HEK293 (cell line): ENCODE results near the gene TPD52L2.

Source experiments
- CTCF ChIA-PET: fragments of 350-600 bp; formaldehyde crosslinking; extraction: SDS; loops from one replicate; lab custom pipeline; 2021; ENCODE audit warnings: antibody characterized with exemption; lab: Yijun Ruan, JAX
- POLR2A ChIA-PET: fragments of 300-600 bp; formaldehyde crosslinking; extraction: SDS; loops from one replicate; lab custom pipeline; 2020; ENCODE audit warnings: antibody characterized with exemption, inconsistent platforms; lab: Yijun Ruan, JAX
- H3K27ac ChIP-seq: fragments of 200-500 bp; sonication (Bioruptor generic); 2 replicates; pipeline ENCODE4 v1.5.1; 2014; ENCODE audit warnings: low read depth, low read length, control low read depth, inconsistent platforms; ENCODE audit errors: extremely low read depth
- H3K36me3 ChIP-seq, 2 experiments: fragments of 200-500 bp in 1 of 2; sonication (Bioruptor generic) in 1 of 2; 1 replicate in 1 of 2; 2 replicates in 1 of 2; pipeline ENCODE4 v1.5.1; 2014 to 2017; ENCODE audit warnings: inconsistent platforms in 2 of 2, low read length in 2 of 2; ENCODE audit not compliant: control insufficient read depth in 2 of 2, insufficient read depth in 1 of 2
- H3K4me1 ChIP-seq: fragments of 200-500 bp; sonication (Bioruptor generic); 2 replicates; pipeline ENCODE4 v1.5.1; 2014; ENCODE audit warnings: mild to moderate bottlenecking, low read length, inconsistent platforms; ENCODE audit not compliant: control insufficient read depth, insufficient read depth
- H3K4me3 ChIP-seq: 2 replicates; pipeline ENCODE4 v1.5.1; 2011; ENCODE audit warnings: low read depth, mild to moderate bottlenecking, control low read depth, low read length, moderate library complexity
- H3K9me3 ChIP-seq: fragments of 200-500 bp; sonication (Bioruptor generic); 2 replicates; pipeline ENCODE4 v1.5.1; 2014; ENCODE audit warnings: low read depth, low read length, inconsistent platforms; ENCODE audit not compliant: control insufficient read depth, insufficient read depth
- BCL11A ChIP-seq: fragments of 450-650 bp; formaldehyde crosslinking; IDR thresholded peaks from 2 replicates; pipeline ENCODE4 v1.5.1; 2016; ENCODE audit warnings: low read depth, missing biosample characterization, missing genetic modification characterization
- GLIS1 ChIP-seq: fragments of 450-650 bp; formaldehyde crosslinking; IDR thresholded peaks from 2 replicates; pipeline ENCODE4 v1.5.1; 2016; ENCODE audit warnings: missing biosample characterization, missing genetic modification characterization
- KLF1 ChIP-seq: fragments of 450-650 bp; formaldehyde crosslinking; IDR thresholded peaks from 2 replicates; pipeline ENCODE4 v1.5.1; 2016; ENCODE audit warnings: missing biosample characterization, missing genetic modification characterization
- SCRT1 ChIP-seq: fragments of 450-650 bp; formaldehyde crosslinking; IDR thresholded peaks from 2 replicates; pipeline ENCODE4 v1.5.1; 2016; ENCODE audit warnings: missing biosample characterization, missing genetic modification characterization, borderline replicate concordance
- SP2 ChIP-seq: fragments of 450-650 bp; formaldehyde crosslinking; IDR thresholded peaks from 2 replicates; pipeline ENCODE4 v1.5.1; 2016; ENCODE audit warnings: missing biosample characterization, missing genetic modification characterization
- SP3 ChIP-seq: fragments of 450-650 bp; formaldehyde crosslinking; IDR thresholded peaks from 2 replicates; pipeline ENCODE4 v1.5.1; 2016; ENCODE audit warnings: missing biosample characterization, missing genetic modification characterization
- TSHZ1 ChIP-seq: fragments of 450-650 bp; formaldehyde crosslinking; IDR thresholded peaks from 2 replicates; pipeline ENCODE4 v1.5.1; 2016; ENCODE audit warnings: missing biosample characterization, missing genetic modification characterization, borderline replicate concordance
- YY2 ChIP-seq: fragments of 450-650 bp; formaldehyde crosslinking; IDR thresholded peaks from 2 replicates; pipeline ENCODE4 v1.5.1; 2016; ENCODE audit warnings: missing biosample characterization, missing genetic modification characterization
- ZBTB17 ChIP-seq: fragments of 450-650 bp; formaldehyde crosslinking; IDR thresholded peaks from 2 replicates; pipeline ENCODE4 v1.5.1; 2016; ENCODE audit warnings: missing biosample characterization, missing genetic modification characterization
- ZBTB6 ChIP-seq: fragments of 450-650 bp; formaldehyde crosslinking; IDR thresholded peaks from 2 replicates; pipeline ENCODE4 v1.5.1; 2017; ENCODE audit warnings: missing biosample characterization, missing genetic modification characterization
- ZFHX2 ChIP-seq: fragments of 450-650 bp; formaldehyde crosslinking; conservative IDR thresholded peaks from 2 replicates; pipeline ENCODE4 v1.5.1; 2016; ENCODE audit warnings: missing biosample characterization, missing genetic modification characterization
- ZFP69B ChIP-seq: fragments of 450-650 bp; formaldehyde crosslinking; IDR thresholded peaks from 2 replicates; pipeline ENCODE4 v1.5.1; 2016; ENCODE audit warnings: missing biosample characterization, missing genetic modification characterization
- ZIC2 ChIP-seq: fragments of 450-650 bp; formaldehyde crosslinking; IDR thresholded peaks from 2 replicates; pipeline ENCODE4 v1.5.1; 2016; ENCODE audit warnings: missing biosample characterization, missing genetic modification characterization
- ZNF133 ChIP-seq: fragments of 450-650 bp; formaldehyde crosslinking; IDR thresholded peaks from 2 replicates; pipeline ENCODE4 v1.5.1; 2016; ENCODE audit warnings: missing biosample characterization, missing genetic modification characterization
- ZNF138 ChIP-seq: fragments of 450-650 bp; formaldehyde crosslinking; IDR thresholded peaks from 2 replicates; pipeline ENCODE4 v1.5.1; 2016; ENCODE audit warnings: missing biosample characterization, missing genetic modification characterization, borderline replicate concordance
- ZNF223 ChIP-seq: fragments of 450-650 bp; formaldehyde crosslinking; IDR thresholded peaks from 2 replicates; pipeline ENCODE4 v1.5.1; 2016; ENCODE audit warnings: missing biosample characterization, missing genetic modification characterization
- ZNF23 ChIP-seq: fragments of 450-650 bp; formaldehyde crosslinking; IDR thresholded peaks from 2 replicates; pipeline ENCODE4 v1.5.1; 2016; ENCODE audit warnings: missing biosample characterization, missing genetic modification characterization, borderline replicate concordance
- ZNF239 ChIP-seq: fragments of 450-650 bp; formaldehyde crosslinking; IDR thresholded peaks from 2 replicates; pipeline ENCODE4 v1.5.1; 2016; ENCODE audit warnings: missing biosample characterization, missing genetic modification characterization
- ZNF24 ChIP-seq: fragments of 450-650 bp; formaldehyde crosslinking; IDR thresholded peaks from 2 replicates; pipeline ENCODE4 v1.5.1; 2016; ENCODE audit warnings: missing biosample characterization, missing genetic modification characterization
- ZNF311 ChIP-seq: fragments of 450-650 bp; formaldehyde crosslinking; IDR thresholded peaks from 2 replicates; pipeline ENCODE4 v1.5.1; 2017; ENCODE audit warnings: missing biosample characterization, missing genetic modification characterization, borderline replicate concordance
- ZNF324 ChIP-seq: fragments of 450-650 bp; formaldehyde crosslinking; IDR thresholded peaks from 2 replicates; pipeline ENCODE4 v1.5.1; 2016; ENCODE audit warnings: missing biosample characterization, missing genetic modification characterization
- ZNF335 ChIP-seq: fragments of 450-650 bp; formaldehyde crosslinking; conservative IDR thresholded peaks from 2 replicates; pipeline ENCODE4 v1.5.1; 2016; ENCODE audit warnings: missing biosample characterization, missing genetic modification characterization
- ZNF354C ChIP-seq: fragments of 450-650 bp; formaldehyde crosslinking; IDR thresholded peaks from 2 replicates; pipeline ENCODE4 v1.5.1; 2016; ENCODE audit warnings: missing biosample characterization, missing genetic modification characterization, low read depth, borderline replicate concordance
- ZNF433 ChIP-seq: fragments of 450-650 bp; formaldehyde crosslinking; IDR thresholded peaks from 2 replicates; pipeline ENCODE4 v1.5.1; 2016; ENCODE audit warnings: missing biosample characterization, missing genetic modification characterization, low read depth
- ZNF48 ChIP-seq: fragments of 450-650 bp; formaldehyde crosslinking; IDR thresholded peaks from 2 replicates; pipeline ENCODE4 v1.5.1; 2016; ENCODE audit warnings: missing biosample characterization, missing genetic modification characterization
- ZNF529 ChIP-seq: fragments of 450-650 bp; formaldehyde crosslinking; IDR thresholded peaks from 2 replicates; pipeline ENCODE4 v1.5.1; 2017; ENCODE audit warnings: missing genetic modification characterization, missing biosample characterization; ENCODE audit not compliant: insufficient replicate concordance
- ZNF548 ChIP-seq: fragments of 450-650 bp; formaldehyde crosslinking; IDR thresholded peaks from 2 replicates; pipeline ENCODE4 v1.5.1; 2016; ENCODE audit warnings: missing biosample characterization, missing genetic modification characterization
- ZNF610 ChIP-seq: fragments of 450-650 bp; formaldehyde crosslinking; IDR thresholded peaks from 2 replicates; pipeline ENCODE4 v1.5.1; 2016; ENCODE audit warnings: missing biosample characterization, missing genetic modification characterization, borderline replicate concordance
- ZNF658 ChIP-seq: fragments of 450-650 bp; formaldehyde crosslinking; IDR thresholded peaks from 2 replicates; pipeline ENCODE4; 2016; ENCODE audit warnings: missing biosample characterization, missing genetic modification characterization
- ZNF664 ChIP-seq: fragments of 450-650 bp; formaldehyde crosslinking; IDR thresholded peaks from 2 replicates; pipeline ENCODE4 v1.5.1; 2016; ENCODE audit warnings: missing biosample characterization, missing genetic modification characterization
- ZNF692 ChIP-seq: fragments of 450-650 bp; formaldehyde crosslinking; IDR thresholded peaks from 2 replicates; pipeline ENCODE4 v1.5.1; 2016; ENCODE audit warnings: missing biosample characterization, missing genetic modification characterization
- ZNF701 ChIP-seq: fragments of 450-650 bp; formaldehyde crosslinking; IDR thresholded peaks from 2 replicates; pipeline ENCODE4 v1.5.1; 2016; ENCODE audit warnings: missing biosample characterization, missing genetic modification characterization
- ZNF785 ChIP-seq: fragments of 450-650 bp; formaldehyde crosslinking; IDR thresholded peaks from 2 replicates; pipeline ENCODE4 v1.5.1; 2016; ENCODE audit warnings: missing biosample characterization, missing genetic modification characterization
- TF ChIP-seq, protein P1 (sequence below): fragments of 450-650 bp; formaldehyde crosslinking; IDR thresholded peaks from 2 replicates; pipeline ENCODE4 v1.5.1; 2016; ENCODE audit warnings: missing biosample characterization, missing genetic modification characterization, low read depth

The TPD52L2 gene

DNA sequence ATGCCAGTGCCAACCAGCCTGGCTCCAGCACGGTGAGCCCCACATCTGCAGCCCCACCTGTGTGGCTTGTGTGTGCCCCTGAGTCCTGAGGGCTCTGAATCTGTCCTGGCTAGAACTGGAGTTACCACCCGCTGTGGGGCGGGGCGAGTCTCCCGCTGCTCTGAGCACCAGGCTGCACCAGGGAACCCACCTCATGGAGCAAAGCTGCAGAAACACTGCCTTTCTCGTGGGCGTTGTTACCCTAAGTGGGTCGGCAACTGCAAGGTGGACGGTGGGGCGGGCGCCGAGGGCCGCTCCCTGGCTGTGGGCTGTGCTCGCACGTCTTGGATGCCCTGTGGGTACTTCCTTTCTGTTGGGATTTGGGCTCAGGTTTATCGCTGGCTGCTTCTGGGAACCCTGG is 21.3 kb upstream of the TPD52L2 start:
- Histone ChIP-seq H3K27ac (no peak overlapping the region), H3K4me1 (no peaks in the 10 kb centered on the region), H3K36me3 (no peaks in the 10 kb centered on the region), H3K4me3 (no peak overlapping the region), H3K9me3 (no peaks in the 10 kb centered on the region)
- ChIA-PET POLR2A (no interaction called here), CTCF (no interaction called here)
- TF ChIP-seq ZNF138 (tag by site-specific recombination) = no peak
- TF ChIP-seq SP2 (tag by site-specific recombination) = no peak
- no peak for TF ChIP-seq ZNF433
- no peak for TF ChIP-seq ZNF133 (tag by site-specific recombination)
- TF ChIP-seq ZBTB6 (tag by site-specific recombination) = no peak
- no peak for TF ChIP-seq ZNF239 (tag by site-specific recombination)
- TF ChIP-seq ZNF335 (tag by site-specific recombination) = no peak
- TF ChIP-seq ZNF785 (tag by site-specific recombination) = no peak
- peak; percentile 57 for TF ChIP-seq KLF1 (tag by site-specific recombination)
- peak; percentile 61 for TF ChIP-seq ZFHX2 (tag by site-specific recombination)
- no peak for TF ChIP-seq ZNF24
- TF ChIP-seq ZNF548 (tag by site-specific recombination) = no peak
- TF ChIP-seq ZNF354C (tag by site-specific recombination) = no peak
- no peak for TF ChIP-seq ZBTB17 (tag by site-specific recombination)
- no peak for TF ChIP-seq ZNF23
- no peak for TF ChIP-seq ZNF658 (tag by site-specific recombination)
- no peak for TF ChIP-seq SCRT1 (tag by site-specific recombination)
- no peak for TF ChIP-seq ZNF324 (tag by site-specific recombination)
- TF ChIP-seq ZNF311 (tag by site-specific recombination) = no peak
- TF ChIP-seq ZNF664 (tag by site-specific recombination) = no peak
- TF ChIP-seq, protein P1, sequence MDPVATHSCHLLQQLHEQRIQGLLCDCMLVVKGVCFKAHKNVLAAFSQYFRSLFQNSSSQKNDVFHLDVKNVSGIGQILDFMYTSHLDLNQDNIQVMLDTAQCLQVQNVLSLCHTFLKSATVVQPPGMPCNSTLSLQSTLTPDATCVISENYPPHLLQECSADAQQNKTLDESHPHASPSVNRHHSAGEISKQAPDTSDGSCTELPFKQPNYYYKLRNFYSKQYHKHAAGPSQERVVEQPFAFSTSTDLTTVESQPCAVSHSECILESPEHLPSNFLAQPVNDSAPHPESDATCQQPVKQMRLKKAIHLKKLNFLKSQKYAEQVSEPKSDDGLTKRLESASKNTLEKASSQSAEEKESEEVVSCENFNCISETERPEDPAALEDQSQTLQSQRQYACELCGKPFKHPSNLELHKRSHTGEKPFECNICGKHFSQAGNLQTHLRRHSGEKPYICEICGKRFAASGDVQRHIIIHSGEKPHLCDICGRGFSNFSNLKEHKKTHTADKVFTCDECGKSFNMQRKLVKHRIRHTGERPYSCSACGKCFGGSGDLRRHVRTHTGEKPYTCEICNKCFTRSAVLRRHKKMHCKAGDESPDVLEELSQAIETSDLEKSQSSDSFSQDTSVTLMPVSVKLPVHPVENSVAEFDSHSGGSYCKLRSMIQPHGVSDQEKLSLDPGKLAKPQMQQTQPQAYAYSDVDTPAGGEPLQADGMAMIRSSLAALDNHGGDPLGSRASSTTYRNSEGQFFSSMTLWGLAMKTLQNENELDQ (tag by site-specific recombination) = no peak
- no peak for TF ChIP-seq ZNF692 (tag by site-specific recombination)
- no peak for TF ChIP-seq BCL11A (tag by site-specific recombination)
- TF ChIP-seq GLIS1 = 0 out of 2 replicates have a peak, but pooled peaks have one; percentile 32
- TF ChIP-seq TSHZ1 = no peak
- TF ChIP-seq YY2 (tag by site-specific recombination) = no peak
- TF ChIP-seq ZIC2 = peak; percentile 78
- no peak for TF ChIP-seq SP3 (tag by site-specific recombination)
- no peak for TF ChIP-seq ZNF529 (tag by site-specific recombination)
- no peak for TF ChIP-seq ZFP69B (tag by site-specific recombination)
- TF ChIP-seq ZNF223 (tag by site-specific recombination) = no peak
- TF ChIP-seq ZNF701 (tag by site-specific recombination) = no peak
- no peak for TF ChIP-seq ZNF610 (tag by site-specific recombination)
- no peak for TF ChIP-seq ZNF48 (tag by site-specific recombination)
